Endometrial microvascular endothelial cells (primary cell): Measurements from ENCODE around the gene KCNRG. TPM values are rescaled to one million over a fixed set of nuclear protein-coding genes. Genes with fewer than 3 reads are reported as not detected.

Experiments used
- in situ Hi-C: cut with HindIII; loops from 2 replicates; pipeline ENCODE4 v1.10.0; 2017; ENCODE audit warnings: low sequenced_read_pairs, low pct_unique_long_range_greater_than_20kb; ENCODE audit errors: inconsistent ontology term
- total RNA-seq: library from RNA; depleted of rRNA; stranded (reverse); fragments of >200 nt; gene quantifications from one replicate; pipeline ENCODE4 v1.2.3, GENCODE V29; 2015; ENCODE audit errors: inconsistent ontology term

Gene KCNRG
- total RNA-seq, 1 donor from 2014 or later, result 1.2 TPM

- in situ Hi-C loops, result no loop called here
These were observed 54.0 kb downstream of the KCNRG start for GRCh38 chr13:50069261-50069660.

- in situ Hi-C loops, result loop anchor here (10.0 kb wide), 1 partner anchor 55 kb away; no protein-coding TSS in a partner anchor
These were observed 54.9 kb downstream of the KCNRG start for GRCh38 chr13:50070186-50070585.

Other genes with a start within 250 kb of the KCNRG start
- gene KPNA3, start 222.8 kb upstream of the KCNRG start, total RNA-seq, result 49.7 TPM
- 9.8 TPM for gene SPRYD7, start 79.1 kb upstream of the KCNRG start, total RNA-seq
- 13.2 TPM for gene TRIM13, start 18.4 kb upstream of the KCNRG start, total RNA-seq